ENCODE data around the gene PTGDS. TPM values are rescaled to one million over a fixed set of nuclear protein-coding genes. Genes with fewer than 3 reads are reported as not detected.

Gene PTGDS
- total and polyA plus RNA-seq, 4 donors = 0.23 to 15.2 (median 6.4) TPM

DNA sequence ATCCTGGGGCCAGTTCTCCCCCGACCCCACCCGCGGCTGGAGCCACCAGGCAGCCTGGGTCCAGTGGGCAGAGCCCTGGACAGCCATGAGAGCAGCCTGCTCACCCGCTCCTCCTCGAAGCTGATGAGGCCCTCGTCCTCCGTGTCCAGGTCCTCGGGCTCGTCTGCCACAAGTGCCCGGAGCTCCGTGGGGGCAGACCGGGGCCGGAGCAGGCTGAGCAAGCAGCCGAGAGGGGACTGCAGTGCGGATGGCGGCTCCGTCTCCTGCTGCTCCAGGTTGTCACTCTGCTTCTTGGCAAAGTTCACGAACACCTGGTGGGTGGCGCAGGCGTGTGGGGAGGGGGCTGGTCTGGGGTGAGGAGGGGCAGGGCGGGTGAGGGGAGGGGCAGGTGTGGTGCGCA, 31.0 kb downstream of the PTGDS start:
- H3K27me3 ChIP-seq (ENCODE audit: control insufficient read depth in 4 of 4, insufficient read depth in 4 of 4, low read length in 3 of 4) = no peaks in the 10 kb centered on the region
- H3K36me3 ChIP-seq (ENCODE audit: control insufficient read depth in 4 of 4, insufficient read depth in 3 of 4, low read depth in 1 of 4, low read length in 3 of 4) = peaks cover 0 to 20% (median 10%) of the 10 kb centered on the region in 4 donors
- WGBS = 84% methylated on average over 22 of the region's 22 CpGs
- H3K9ac ChIP-seq (ENCODE audit: low read depth in 1 of 2, low read length in 2 of 2) = no peak overlapping the region
- DNase-seq (ENCODE audit: low spot score) = no peak
- H3K27ac ChIP-seq (ENCODE audit: low read depth in 1 of 2, low read length in 2 of 2) = no peak overlapping the region
- no peaks in the 10 kb centered on the region for H3K4me1 ChIP-seq (ENCODE audit: control insufficient read depth in 4 of 4, insufficient read depth in 4 of 4, low read length in 3 of 4)
- TF ChIP-seq, protein P1, sequence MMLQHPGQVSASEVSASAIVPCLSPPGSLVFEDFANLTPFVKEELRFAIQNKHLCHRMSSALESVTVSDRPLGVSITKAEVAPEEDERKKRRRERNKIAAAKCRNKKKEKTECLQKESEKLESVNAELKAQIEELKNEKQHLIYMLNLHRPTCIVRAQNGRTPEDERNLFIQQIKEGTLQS (IDR thresholded peaks at IDR 0.05) = no peak
- TF ChIP-seq JUND (IDR thresholded peaks at IDR 0.05) = no peak
- TF ChIP-seq RAD21 (IDR thresholded peaks at IDR 0.05) = no peak
- no peak for TF ChIP-seq NR2F2 (IDR thresholded peaks at IDR 0.05)
- TF ChIP-seq GABPA (IDR thresholded peaks at IDR 0.05 in 1 of 2, conservative IDR thresholded peaks at IDR 0.05 in 1 of 2) = no peak
- no peak for TF ChIP-seq EGR1 (IDR thresholded peaks at IDR 0.05; ENCODE audit: low read depth in 2 of 2)
- TF ChIP-seq SP1 (IDR thresholded peaks at IDR 0.05) = no peak
- TF ChIP-seq, protein P2, sequence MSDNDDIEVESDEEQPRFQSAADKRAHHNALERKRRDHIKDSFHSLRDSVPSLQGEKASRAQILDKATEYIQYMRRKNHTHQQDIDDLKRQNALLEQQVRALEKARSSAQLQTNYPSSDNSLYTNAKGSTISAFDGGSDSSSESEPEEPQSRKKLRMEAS (IDR thresholded peaks at IDR 0.05) = no peak
- TF ChIP-seq RXRA (IDR thresholded peaks at IDR 0.05) = no peak
- TF ChIP-seq REST (IDR thresholded peaks at IDR 0.05) = no peak
- TF ChIP-seq ZBTB33 (IDR thresholded peaks at IDR 0.05) = no peak
- no peak for TF ChIP-seq TAF1 (conservative IDR thresholded peaks at IDR 0.05)
- no peaks in the 10 kb centered on the region for H3K9me3 ChIP-seq (ENCODE audit: control insufficient read depth in 4 of 4, low read length in 3 of 4)
- no peak overlapping the region for H3K4me3 ChIP-seq (ENCODE audit: low read depth in 1 of 3, low read length in 3 of 3)

- H3K4me3 ChIP-seq (ENCODE audit: low read depth in 1 of 3, low read length in 3 of 3) = no peak overlapping the region
- no peak for TF ChIP-seq RXRA (IDR thresholded peaks at IDR 0.05)
- no peak for TF ChIP-seq EGR1 (IDR thresholded peaks at IDR 0.05; ENCODE audit: low read depth in 2 of 2)
- no peak for TF ChIP-seq YY1 (IDR thresholded peaks at IDR 0.05)
- TF ChIP-seq GABPA (IDR thresholded peaks at IDR 0.05 in 1 of 2, conservative IDR thresholded peaks at IDR 0.05 in 1 of 2) = no peak
- TF ChIP-seq RAD21 (IDR thresholded peaks at IDR 0.05) = no peak
- no peak for TF ChIP-seq FOXA1 (IDR thresholded peaks at IDR 0.05)
- TF ChIP-seq JUND (IDR thresholded peaks at IDR 0.05) = no peak
- no peak for TF ChIP-seq HNF4A (conservative IDR thresholded peaks at IDR 0.05)
- TF ChIP-seq SP1 (IDR thresholded peaks at IDR 0.05) = no peak
- no peak for TF ChIP-seq NR2F2 (IDR thresholded peaks at IDR 0.05)
- TF ChIP-seq, protein P1 (IDR thresholded peaks at IDR 0.05) = no peak
- no peak for TF ChIP-seq FOXA2 (IDR thresholded peaks at IDR 0.05)
- TF ChIP-seq, protein P3, sequence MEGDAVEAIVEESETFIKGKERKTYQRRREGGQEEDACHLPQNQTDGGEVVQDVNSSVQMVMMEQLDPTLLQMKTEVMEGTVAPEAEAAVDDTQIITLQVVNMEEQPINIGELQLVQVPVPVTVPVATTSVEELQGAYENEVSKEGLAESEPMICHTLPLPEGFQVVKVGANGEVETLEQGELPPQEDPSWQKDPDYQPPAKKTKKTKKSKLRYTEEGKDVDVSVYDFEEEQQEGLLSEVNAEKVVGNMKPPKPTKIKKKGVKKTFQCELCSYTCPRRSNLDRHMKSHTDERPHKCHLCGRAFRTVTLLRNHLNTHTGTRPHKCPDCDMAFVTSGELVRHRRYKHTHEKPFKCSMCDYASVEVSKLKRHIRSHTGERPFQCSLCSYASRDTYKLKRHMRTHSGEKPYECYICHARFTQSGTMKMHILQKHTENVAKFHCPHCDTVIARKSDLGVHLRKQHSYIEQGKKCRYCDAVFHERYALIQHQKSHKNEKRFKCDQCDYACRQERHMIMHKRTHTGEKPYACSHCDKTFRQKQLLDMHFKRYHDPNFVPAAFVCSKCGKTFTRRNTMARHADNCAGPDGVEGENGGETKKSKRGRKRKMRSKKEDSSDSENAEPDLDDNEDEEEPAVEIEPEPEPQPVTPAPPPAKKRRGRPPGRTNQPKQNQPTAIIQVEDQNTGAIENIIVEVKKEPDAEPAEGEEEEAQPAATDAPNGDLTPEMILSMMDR (IDR thresholded peaks at IDR 0.05; ENCODE audit: low read depth, low read length, missing input control) = no peak
- TF ChIP-seq TAF1 (conservative IDR thresholded peaks at IDR 0.05) = no peak
- no peak for TF ChIP-seq ZBTB33 (IDR thresholded peaks at IDR 0.05)
- TF ChIP-seq REST (IDR thresholded peaks at IDR 0.05) = no peak
- no peaks in the 10 kb centered on the region for H3K9me3 ChIP-seq (ENCODE audit: control insufficient read depth in 4 of 4, low read length in 3 of 4)
- H3K36me3 ChIP-seq (ENCODE audit: control insufficient read depth in 4 of 4, insufficient read depth in 3 of 4, low read depth in 1 of 4, low read length in 3 of 4) = peaks cover 0 to 23% (median 11%) of the 10 kb centered on the region in 4 donors
- H3K9ac ChIP-seq (ENCODE audit: low read depth in 1 of 2, low read length in 2 of 2) = no peak overlapping the region
- H3K27ac ChIP-seq (ENCODE audit: low read depth in 1 of 2, low read length in 2 of 2) = no peak overlapping the region
- DNase-seq (ENCODE audit: low spot score) = no peak
- no peaks in the 10 kb centered on the region for H3K4me1 ChIP-seq (ENCODE audit: control insufficient read depth in 4 of 4, insufficient read depth in 4 of 4, low read length in 3 of 4)
- no peaks in the 10 kb centered on the region for H3K27me3 ChIP-seq (ENCODE audit: control insufficient read depth in 4 of 4, insufficient read depth in 4 of 4, low read length in 3 of 4)
- 98% methylated on average over 18 of the region's 18 CpGs for WGBS
Measured at GRCh38 chr9:137009217-137009616, 31.9 kb downstream of the PTGDS start.
